ENCODE measurements around the gene GAPT.

Gene GAPT

GRCh38 chr5:58491216-58491892 lies at the start of gene GAPT:
TSS of gene GAPT (plus strand) at chr5:58491435. CDS start at chr5:58494537, 3,102 bp downstream.
- no peak for DNase-seq (ENCODE audit: low read depth)

DNA sequence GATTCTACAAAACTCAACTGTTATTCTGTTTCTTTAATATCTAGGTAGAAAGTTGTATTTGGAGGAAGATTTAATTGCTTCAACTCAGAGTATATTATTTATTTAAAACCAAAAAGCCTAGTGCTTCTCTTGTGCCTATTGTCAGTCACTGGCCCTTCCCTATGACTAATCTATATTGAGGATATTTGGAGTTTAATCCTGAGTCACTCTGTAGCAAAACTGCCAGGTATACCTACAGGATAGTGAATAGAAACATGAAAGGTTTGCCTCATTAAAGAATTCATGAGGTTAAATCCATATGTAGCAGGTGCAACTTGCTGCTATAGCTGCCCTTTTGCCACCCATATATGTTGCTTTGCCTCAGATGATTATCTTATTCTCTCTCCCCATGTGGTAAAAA lies 46.4 kb upstream of the GAPT start:
- no peak for DNase-seq (ENCODE audit: low read depth)

DNA sequence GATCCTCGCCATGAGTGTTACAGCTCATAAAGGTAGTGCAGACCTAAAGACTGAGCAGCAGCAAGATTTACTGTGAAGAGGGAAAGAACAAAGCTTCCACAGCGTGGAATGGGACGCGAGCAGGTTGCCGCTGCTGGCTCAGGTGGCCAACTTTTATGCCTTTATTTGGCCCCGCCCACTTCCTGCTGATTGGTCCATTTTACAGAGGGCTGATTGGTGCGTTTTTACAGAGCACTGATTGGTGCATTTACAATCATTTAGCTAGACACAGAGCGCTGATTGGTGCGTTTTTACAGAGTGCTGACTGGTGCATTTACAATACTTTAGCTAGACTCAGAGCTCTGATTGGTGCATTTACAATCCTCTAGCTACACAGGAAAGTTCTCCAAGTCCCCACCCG lies 45.2 kb upstream of the GAPT start:
- DNase-seq (ENCODE audit: low read depth) = no peak

DNA sequence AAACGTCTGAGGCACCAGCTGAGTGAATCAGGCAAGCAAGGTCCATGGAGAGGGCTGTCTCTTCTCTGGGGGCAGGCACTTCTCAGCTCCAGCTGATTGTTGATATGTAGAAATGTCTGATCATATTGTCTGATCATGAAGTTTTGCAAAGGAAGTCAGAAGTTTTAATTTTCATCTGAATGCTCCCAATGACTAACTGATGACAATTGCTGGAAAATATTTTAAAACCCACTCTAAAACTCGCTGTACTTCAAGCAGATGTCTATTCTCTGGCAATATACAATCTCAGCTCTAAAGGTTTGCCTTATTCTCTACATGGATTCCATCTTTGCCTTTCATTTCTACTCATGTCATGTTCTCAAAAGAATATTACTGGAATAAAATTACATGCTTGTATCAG lies 44.0 kb upstream of the GAPT start:
- DNase-seq (ENCODE audit: low read depth) = no peak

GRCh38 chr5:58450018-58450417 lies 41.2 kb upstream of the GAPT start:
- DNase-seq (ENCODE audit: low read depth) = no peak

DNA sequence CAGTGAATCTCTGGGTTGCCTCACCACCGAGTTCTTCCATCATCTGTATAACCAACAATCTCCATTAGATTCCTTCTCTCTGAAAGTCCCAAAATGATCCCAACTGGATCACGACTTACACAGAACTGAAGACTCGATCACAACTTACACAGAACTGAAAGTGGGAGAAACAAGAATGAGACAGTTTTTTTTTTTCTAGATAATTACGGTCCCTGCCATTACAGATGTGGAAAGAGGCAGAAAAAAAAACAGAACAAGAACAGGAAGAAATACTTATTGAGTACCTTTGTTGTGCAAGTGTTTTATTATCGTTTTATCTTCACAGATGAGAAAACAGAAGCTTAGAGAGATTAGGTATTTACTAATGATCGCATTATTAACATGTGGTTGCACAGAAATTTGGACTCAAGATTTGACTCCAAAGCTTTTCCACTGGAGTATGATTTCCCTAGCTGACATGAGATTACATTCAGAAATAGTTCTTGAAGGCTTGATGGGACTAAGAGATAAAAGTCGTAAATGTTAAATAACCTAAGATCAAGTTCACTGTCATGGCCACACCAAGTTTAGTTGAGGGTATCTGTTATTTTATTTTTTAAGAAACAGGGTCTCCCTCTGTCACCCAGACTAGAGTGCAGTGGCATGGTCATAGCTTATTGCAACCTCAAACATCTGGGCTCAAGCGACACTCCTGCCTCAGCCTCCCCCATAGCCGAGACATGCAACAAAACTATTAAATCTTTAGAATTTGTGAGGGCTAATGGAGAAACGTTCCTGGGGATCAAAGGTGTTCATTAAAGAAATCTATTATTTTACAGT lies 40.2 kb upstream of the GAPT start:
- no peak for DNase-seq (ENCODE audit: low read depth)

DNA sequence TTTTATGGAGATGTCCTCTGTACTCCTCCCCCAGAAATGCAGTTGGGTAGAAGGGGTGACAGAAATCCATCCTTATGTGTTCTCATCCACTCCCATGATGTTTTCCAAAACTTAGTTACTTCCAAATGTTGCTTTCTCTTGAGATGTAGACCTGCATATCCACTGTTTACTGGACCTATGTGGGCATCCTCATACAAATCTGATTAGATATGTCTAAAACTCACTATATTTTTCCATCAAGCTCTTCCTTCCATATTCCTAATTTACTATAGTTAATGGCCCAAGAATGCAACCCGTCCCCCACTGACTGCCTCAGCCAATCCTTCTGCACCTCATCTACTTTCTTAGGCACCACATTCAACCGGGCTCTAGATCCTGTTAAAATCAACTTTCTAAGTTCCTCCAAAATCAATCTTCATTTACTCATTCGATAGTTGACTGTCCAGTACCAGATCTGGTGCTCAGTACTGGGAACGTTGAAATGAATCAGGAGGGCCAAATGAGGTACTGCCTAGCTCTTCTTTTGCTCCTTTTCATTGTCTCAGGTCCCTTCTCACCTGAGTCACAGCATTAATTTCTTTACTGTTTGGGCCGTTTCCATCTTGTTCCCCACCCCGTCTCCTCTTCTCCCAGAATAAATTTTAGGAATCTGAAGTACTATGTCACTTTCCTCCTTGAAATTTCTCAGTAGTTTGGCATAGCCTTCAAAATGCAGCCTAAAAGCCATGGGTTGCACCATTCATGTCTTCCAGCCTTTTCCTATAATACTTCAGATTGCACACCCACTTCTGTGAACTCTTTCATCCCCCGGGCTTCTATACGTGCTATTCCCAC lies 39.3 kb upstream of the GAPT start:
- no peak for DNase-seq (ENCODE audit: low read depth)

- no peak for DNase-seq (ENCODE audit: low read depth)
These were observed 38.5 kb upstream of the GAPT start for GRCh38 chr5:58452566-58453258.

DNA sequence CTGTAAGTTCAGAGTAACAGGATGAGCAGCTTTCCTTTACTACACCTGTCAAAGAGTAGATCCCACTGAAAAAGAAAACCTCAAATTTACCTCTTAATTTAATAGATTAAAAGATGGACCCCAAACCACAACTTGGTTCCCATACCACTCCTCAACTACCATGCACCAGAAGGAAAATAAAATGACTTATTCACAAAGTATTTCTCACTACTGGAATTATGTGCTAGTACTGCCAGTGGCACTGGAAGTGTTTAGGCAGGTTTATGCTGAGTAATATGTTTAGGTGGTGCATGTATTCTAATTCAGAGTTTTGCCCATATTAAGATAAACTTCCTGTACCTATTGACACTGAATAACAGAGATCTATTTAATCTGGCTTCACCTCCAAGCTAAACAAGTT lies 37.9 kb upstream of the GAPT start:
- no peak for DNase-seq (ENCODE audit: low read depth)

GRCh38 chr5:58454025-58454424 lies 37.2 kb upstream of the GAPT start:
- DNase-seq (ENCODE audit: low read depth) = no peak

- no peak for DNase-seq (ENCODE audit: low read depth)
These were observed 36.2 kb upstream of the GAPT start for GRCh38 chr5:58455066-58455465.

DNA sequence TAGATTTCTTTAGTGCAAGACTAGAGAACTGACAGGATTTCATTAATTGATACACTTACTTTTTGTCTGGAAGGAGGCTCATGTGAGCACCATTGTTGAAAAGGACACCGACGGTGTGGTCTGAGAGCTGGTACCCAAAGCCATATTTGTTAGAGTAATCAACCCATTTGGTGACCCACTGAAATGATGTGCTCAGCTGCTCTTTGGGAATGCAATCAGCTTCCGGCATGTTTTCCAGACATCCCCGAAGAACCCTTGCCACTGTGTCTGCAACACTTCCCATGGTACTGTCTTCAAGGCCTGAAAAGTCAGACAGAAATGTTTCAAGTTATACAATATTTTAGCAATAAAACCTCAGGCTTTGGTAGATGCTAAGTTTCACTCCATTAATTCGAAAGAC lies 35.8 kb upstream of the GAPT start:
- DNase-seq (ENCODE audit: low read depth) = no peak

GRCh38 chr5:58456026-58456425 lies 35.2 kb upstream of the GAPT start:
- DNase-seq (ENCODE audit: low read depth) = no peak

- no peak for DNase-seq (ENCODE audit: low read depth)
These were observed 34.7 kb upstream of the GAPT start for GRCh38 chr5:58456486-58456885.

DNA sequence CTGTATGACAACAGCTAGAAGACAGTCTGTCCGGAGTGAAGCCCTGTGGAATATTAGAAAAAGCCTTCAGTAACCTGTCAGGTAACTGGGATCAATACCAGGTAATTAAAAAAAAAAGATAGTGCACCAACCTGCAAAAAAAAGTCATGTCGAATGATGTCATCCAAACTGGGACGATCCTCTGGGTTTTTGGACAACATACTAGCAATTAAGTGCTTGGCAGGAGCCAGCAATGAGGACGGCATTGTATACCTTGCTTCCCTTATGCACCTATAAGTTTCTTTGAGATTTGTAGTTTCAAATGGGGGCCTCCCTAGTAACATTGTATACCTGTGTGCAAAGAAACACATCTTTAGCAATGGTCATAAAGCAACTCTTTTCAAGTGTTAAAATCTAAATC lies 34.2 kb upstream of the GAPT start:
- no peak for DNase-seq (ENCODE audit: low read depth)

GRCh38 chr5:58458141-58458742 lies 33.0 kb upstream of the GAPT start:
- no peak for DNase-seq (ENCODE audit: low read depth)

DNA sequence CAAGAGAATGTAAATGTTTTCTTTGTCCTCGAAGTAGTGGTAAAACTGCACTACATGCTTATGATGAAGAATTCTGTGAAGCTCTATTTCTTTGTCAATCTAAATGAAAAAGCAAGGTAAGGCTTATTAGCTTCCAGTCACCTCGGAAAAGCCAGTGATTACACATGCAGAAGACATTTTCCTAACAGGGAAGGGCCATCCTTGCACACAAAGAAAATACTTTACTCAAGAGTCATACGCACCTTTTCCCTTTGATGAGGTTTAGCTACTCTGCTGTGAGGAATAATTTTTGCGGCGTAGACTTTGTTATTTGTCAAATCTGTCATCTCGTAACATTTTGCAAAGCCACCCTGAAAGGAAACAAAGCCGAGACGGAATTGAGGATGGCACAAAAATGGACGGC lies 32.5 kb upstream of the GAPT start:
- no peak for DNase-seq (ENCODE audit: low read depth)

GRCh38 chr5:58459146-58460001 lies 31.9 kb upstream of the GAPT start:
- no peak for DNase-seq (ENCODE audit: low read depth)

- DNase-seq (ENCODE audit: low read depth) = peak; percentile 76
These were observed 31.1 kb upstream of the GAPT start, which contains the start of gene PLK2 for GRCh38 chr5:58460002-58460731. TSS of gene PLK2 (minus strand) at chr5:58460086. CDS start at chr5:58459959, 127 bp downstream.

GRCh38 chr5:58460732-58461286 lies 30.4 kb upstream of the GAPT start:
- DNase-seq (ENCODE audit: low read depth) = peak; percentile 65
